GM21529 (cell line): ENCODE data around the gene ENPP7.
"Not testable (repeated sequence)": the region's sequence is repeated elsewhere in the genome, so short reads cannot be mapped to it uniquely, and the experiment has no call there.

Source experiments
- ATAC-seq: cut with Tn5 transposase; IDR thresholded peaks from one replicate; pipeline ENCODE4 v1.9.1; 2021; ENCODE audit not compliant: unreplicated experiment

The ENPP7 gene

DNA sequence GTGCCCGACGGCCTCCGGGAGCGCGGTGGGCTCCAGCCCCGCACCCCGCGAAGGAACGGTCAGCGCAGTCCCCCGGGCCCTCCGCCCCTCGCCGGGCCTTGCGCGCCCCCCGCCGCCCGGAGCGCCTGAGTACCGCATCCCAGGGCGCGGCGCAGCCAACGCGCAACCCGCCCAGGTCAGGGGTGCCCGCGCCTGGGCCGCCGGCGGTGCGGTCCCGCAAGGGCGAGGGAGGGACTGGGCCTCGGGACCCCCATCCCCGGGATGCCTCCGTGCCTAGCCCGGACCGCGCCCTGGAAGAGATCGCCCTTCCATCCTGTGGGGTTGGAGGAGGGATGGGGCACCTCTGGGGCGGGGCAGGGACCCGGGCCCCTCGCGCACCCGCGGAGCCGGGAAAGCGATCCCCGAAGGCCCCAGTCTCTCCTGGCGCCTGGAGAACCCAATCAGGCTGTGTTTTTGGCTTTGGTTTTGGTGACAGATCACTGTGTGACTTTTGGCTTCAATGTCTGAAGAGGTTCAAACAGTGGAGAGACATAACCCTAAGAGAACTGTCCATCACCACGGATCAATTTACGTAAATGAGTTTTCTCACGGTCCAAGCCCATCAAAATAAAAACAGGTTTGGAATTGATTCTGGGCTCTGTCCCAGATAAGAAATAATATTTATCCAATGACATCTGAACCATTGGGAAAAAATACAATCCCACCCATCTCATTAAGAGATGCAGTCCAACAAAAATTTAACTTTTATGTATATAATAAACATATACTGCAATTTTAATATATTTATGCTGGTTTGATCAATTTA lies 17.8 kb downstream of the ENPP7 start:
- no peak for ATAC-seq

DNA sequence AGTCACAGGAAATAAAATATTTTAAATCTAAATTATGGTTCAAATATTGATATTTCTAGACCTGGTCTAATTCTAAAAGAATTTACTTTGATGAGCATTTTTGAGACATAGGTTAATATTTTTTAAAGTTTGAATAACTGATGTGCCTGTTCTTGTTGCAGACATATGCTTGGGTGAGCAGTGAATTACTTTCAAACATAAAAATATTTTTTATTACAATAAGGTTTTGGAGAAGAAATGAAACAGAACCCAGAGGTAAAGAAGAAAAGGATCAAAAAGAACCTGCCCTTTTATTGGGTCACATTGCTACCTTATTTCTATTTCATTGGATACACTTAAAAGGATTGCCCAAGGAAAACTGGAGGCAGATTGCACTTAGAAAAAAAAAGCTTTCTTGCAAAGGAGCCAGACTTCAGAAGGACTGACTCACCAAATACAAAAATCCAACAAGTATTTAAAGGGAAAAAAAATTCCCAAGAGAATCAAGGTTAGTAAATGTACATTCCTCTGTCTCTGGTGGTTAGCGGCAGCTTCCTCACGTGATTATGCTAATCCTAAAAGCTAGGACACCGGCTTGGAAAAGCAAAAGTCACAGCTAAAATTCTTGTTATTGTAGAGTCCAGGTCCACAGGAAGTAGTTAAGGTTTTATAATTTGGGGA lies 18.5 kb downstream of the ENPP7 start:
- no peak for ATAC-seq

DNA sequence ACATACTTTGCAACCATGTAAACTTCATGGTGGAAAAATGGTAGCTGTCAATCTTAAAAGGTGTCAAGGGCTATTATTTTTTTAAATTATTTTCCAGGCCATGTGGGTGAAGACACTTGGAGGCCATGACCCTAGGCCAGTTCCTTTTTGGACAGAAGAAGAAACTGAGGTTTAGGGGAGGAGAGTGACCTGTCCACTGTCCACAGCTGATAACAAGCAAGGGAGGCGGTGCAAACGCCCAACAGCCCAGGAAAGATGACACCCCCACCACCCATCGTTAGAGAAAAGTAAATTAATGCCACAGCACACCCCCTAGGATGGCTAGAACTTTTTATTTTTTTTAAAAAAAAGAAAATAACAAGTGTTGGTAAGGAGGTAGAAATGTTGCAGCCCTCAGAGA lies 19.2 kb downstream of the ENPP7 start:
- ATAC-seq, result no peak

DNA sequence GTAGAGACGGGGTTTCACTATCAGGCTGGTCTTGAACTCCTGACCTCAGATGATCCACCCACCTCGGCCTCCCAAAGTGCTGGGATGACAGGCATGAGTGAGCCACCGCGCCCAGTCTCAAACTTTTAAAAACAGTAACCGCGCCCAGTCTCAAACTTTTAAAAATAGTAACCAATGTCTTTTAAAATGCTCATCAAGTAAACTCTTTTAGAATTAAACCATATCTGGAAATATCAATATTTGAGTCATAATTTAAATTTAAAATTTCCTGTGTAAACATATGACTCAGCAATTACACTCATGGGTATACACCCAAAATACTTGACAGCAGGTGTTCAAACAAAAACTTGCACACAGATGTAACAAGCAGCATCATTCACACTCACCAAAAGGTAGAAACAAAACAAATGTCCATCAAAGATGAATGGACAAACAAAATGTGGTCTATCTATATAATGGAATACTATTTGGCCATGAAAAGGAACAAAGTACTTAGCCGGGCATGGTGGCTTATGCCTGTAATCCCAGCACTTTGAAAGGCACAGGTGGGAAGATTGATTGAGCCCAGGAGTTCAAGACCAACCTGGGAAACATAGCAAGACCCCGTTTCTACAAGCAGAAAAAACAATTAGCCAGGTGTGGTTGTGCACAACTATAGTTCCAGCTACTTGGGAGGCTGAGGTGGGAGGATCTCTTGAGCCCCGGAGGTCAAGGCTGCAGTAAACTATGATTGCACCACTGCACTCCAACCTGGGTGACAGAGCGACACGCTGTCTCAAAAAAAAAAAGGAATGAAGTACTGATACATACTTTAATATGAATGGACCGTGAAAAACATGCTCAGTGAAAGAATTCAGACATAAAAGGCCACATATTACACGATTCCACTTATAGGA lies 20.2 kb downstream of the ENPP7 start:
- no peak for ATAC-seq

DNA sequence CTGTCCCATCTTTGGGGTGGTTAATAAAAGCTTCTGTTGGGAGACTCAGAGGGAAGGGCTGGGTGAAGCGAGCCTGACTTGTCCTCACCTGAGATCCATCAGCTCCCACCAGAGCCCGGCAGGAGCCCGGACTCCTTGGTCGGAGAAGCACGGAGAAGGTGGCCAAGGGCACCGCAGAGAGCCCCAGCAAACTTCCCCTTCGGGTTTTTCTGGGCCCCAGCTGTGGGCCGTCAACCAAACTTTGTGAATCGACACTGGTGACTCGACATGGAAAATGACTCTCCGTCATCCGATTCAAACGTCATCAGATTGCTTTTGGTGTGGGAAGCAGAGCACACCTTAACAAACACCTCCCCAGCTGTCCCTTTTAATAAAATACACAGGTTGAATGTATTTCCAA lies 21.4 kb downstream of the ENPP7 start:
- no peak for ATAC-seq

DNA sequence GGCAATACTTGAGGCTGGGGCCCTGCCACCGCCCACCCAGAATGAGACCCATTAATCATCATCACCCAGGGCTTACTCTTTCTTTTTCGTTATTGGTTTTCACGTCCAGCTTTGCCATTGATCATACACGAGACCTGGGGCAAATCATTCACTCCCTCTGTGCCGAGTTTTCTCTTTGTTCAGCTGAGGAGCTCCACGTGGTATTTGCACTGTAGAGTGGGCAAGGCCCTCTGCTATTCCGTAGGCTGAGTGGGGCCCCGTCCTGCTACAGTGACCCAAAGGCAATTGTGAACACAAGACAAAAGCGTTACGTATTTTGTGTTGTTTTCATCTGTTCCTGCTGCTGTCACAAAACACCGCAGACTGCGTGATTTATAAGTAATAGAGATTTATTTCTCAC lies 23.6 kb downstream of the ENPP7 start:
- no peak for ATAC-seq

DNA sequence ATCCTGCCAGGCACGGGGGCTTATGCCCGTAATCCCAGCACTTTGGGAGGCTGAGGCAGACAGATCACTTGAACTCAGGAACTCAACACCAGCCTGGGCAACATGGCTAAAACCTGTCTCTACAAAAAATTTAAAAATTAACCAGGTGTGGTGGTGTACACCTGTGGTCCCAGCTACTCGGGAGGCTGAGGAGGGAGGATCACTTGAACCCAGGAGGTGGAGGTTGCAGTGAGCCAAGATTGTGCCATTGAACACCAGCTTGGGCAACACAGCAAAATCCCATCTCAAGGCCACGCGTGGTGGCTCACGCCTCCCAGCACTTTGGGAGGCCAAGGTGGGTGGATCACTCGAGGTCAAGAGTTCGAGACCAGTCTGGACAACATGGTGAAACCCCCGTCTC lies 24.2 kb downstream of the ENPP7 start:
- not testable (repeated sequence) for ATAC-seq

DNA sequence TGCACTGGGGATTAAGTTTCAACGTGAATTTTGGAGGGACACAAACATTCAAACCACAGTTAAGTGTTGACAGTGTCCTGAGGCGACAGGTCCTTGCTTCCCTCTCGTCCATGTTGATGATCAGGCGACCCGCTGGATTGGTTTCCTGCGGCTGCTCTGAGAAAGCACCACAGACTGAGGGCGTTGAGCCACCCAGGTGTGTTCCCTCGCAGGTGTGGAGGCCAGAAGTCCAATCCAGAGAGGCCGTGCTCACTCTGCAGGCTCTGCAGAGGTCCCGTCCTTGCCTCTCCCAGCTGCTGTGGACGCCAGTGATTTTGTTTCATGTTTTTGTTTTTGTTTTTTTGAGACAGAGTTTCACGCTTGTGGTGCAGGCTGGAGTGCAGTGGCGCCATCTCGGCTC lies 24.8 kb downstream of the ENPP7 start:
- no peak for ATAC-seq

DNA sequence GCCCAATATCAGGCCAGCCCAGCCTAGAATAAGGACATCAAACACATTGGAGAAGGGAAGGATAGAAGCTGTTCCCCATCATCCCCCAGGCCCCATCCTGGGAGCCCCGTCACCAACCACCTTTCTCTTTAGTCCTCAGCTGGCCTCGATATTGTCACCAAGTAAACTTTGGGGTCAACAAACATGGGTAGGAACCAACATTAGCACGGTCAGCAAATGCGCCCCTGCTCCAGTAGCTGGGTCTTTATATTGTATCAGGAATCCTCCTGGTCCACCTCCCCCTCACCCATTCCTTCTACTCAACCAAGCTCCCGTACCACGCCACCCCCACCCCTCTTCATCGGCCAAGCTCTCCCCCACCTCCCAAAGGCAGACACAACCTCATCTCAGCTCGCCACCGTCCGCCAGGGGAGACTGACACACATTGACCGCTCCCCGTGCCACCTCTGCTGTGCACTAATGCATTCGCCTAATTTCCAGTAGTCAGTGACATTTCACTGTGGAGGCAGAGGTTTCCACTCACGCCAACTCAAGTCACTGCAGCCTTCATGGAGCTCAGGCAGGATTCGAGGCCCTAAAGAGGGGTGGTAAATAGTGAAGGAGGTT lies 26.5 kb downstream of the ENPP7 start:
- ATAC-seq, result no peak

DNA sequence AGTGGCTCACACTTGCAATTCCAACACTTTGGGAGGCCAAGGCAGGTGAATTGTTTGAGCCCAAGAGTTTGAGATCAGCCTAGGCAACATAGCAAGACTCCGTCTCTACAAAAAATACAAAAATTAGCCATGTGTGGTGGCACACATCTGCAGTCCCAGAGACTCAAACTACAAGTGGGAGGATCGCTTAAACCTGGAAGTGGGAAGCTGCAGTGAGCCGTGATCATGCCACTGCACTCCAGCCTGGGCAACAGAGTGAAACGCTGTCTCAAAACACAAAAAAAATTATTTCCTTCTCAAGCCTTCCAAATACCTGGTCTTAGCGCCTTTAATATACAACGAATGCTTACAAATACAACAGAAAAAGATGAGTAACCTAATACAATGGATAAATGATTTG lies 27.5 kb downstream of the ENPP7 start:
- ATAC-seq, result no peak

DNA sequence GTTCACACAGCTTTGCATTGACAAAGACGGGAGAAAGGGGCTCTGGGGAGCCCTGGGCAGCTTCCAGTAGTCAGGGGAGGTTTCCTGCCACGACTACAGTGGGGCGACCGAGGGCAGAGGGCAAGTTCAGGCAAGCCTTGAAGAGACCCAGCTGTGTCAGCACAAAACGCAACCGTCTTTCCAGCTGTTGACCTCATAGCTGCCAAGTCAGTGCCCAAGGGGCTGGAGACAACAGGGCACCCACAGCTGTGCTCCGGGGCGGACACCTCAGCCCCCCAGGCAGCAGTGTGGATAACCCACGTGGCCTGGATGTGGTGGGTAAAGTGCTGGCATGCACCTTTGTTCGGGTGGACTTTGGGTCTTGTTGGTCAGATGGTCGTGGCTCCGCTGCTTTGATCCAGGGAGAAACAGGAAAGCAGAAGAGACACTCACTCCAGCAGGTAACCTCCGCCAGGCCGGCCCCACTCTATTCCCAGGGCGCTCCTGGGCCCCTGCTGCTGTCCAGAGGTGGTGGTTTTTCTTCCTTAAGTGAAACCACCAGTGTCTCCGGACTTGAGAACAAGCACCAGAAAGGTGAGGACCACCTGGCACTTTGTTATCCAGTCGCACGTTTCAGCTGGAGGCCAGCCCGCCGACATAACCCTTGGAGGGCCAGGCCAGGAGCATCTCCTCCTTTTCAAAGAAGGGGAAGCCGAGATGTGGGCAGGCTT lies 29.6 kb downstream of the ENPP7 start:
- ATAC-seq, result no peak

DNA sequence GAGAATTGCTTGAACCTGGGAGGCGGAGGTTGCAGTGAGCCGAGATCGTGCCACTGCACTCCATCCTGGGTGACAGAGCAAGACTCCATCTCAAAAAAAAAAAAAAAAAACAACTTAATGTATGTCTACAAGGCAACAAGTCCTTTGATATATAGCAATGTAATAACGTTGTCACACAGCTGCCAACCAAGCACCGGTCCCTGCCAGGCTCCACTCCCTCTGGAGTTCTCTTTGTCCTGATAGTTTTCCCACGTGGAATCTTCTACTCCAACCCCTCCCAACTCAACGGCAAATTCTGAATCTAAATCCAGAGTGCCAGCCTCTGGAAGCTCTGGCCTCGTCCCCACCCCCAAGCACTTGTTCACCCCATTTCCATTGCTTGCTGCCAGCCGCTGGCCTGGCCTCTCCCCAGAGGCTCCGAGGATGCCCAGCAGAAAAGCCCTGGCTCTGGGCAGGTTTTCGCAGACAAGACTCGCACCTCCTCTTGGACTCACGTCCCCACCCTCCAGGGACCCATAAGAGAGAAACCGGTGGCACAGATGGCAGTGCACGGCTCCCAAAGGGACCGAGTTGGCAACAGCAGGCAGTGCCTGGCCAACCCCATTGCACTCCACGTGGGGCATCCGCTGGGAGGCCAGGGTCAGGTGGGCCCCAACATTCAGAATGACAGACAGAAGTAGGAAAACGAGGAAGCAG lies 31.3 kb downstream of the ENPP7 start:
- ATAC-seq, result no peak

DNA sequence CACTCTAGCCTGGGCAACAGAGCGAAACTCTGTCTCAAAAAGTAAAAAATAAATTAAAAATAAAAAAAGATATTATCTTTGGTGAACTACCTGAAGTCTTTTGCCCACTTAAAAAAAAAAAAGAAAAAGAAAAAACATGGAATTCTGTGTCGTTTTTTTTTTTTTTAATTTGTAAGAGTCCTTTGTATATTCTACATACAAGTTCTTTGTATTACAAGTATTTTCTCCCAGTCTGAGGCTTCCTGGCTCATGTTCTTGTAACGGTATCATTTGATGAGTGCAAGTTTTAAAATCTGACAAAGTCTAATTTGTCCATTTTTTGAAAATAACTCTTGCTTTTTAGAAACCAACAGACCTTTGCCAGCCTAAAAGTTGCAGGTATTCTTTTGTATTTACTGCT lies 35.0 kb downstream of the ENPP7 start:
- no peak for ATAC-seq

DNA sequence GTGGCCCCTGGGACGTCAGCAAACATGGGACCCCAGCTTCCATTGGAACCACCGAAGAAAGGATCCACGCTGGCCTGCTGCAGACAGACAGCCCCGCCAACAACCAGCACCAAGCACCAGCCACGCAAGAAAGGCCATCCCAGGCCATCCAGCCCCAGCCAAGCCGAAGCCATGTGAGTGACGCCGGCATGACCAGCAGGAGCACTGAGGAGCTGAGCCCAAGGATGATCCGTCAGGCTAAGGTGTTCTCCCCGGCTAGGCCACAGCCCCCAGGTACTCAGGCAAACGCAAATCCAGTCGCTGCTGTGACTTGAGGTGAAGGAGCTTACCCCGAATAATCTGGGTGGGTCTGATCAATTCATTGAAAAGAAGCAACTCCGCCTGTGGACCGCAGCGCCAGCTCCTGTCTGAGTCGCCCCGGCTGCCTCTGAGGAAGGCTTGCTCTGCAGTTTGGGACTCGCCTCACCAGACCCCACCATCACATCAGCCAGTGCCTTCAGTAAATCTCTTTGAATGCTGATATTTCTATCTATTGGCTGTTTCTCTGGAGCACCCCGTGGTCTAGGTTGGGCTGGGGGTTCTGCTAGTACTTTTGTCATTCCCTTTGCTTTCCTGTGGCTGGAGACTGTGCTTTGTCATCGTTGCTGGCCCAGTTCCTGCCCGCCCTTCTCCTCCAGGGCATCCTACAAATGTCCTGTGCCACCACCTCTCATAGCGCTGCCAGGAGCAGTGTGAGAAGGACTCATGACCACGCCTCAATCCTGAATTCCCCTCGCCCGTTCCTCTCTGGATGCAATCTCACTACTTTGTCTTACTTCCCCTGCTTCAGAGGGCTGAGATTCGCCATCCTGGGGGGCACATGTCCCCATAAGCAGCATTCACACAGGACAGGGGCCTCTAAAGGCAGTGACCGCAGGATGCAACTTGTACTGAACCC lies 39.1 kb downstream of the ENPP7 start:
- ATAC-seq, result no peak

DNA sequence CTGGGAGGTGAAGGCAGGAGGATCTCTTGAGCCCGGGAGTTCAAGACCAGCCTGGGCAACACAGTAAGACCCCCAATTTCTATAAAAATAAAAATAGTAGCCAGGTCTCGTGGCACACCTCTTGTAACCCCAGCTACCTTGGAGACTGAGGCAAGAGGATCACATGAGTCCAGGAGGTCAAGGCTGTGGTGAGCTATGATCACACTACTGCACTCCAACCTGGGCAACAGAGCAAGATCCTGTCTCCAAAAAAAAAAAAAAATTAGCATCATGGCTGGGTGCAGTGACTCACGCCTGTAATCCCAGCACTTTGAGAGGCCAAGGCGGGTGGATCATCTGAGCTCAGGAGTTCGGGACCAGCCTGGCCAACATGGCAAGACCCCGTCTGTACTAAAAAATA lies 40.5 kb downstream of the ENPP7 start:
- ATAC-seq, result no peak

DNA sequence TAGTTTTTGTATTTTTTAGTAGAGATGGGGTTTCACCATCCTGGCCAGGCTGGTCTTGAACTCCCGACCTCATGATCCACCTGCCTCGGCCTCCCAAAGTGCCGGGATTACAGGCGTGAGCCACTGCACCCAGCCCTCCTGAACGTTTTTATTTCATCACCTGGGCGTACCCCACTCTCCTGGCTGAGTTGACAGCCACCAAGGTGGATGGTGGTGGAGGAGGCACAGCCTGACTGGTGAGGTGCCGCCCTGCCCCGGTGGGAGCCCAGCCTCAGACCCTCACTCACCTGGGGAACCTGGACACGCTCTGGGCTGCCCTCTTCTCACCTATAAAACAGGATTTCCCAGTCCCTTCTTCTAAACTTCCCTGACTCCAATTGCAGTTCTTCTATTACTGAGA lies 42.0 kb downstream of the ENPP7 start:
- ATAC-seq, result not testable (repeated sequence)

DNA sequence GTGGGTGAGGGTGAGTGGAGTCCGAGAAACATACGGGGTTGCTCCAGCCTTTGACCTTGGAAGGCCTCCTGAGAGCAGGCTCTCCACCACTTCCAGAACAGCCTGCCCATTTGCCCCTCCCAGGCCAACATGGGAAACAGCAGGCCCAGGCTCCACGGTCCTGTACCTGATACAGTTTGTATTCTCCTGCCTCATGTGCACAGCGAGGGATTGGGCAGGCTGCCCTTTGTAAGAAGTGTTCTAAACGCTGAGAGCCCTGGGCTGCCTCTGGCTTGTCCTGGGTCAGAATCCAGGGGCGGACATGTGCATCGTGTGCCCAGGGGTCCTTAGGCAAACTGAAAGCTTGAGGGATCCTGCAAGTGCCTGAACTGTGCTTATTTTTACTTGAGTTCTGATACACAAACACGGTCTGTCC lies 43.8 kb downstream of the ENPP7 start:
- ATAC-seq, result no peak

DNA sequence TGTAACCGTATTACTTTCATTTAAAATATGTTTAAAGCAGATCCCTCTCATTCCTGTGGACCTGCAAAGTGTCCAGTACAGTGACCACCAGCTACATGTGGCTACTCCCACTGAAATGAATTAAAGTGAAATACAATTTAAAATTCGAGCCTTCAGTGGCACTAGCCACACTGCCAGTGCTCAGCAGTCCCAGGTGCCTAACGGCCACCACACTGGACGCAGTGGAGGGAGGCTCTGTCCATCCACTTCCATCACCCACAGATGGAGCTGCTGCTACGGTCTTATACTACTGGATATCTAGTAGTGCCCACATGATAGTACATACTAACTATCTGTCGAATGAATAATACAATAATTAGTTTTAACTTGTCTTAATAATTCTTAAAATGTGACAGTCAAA lies 44.9 kb downstream of the ENPP7 start:
- no peak for ATAC-seq
